Bronchial smooth muscle cell (primary cell): ENCODE measurements around the gene ST6GALNAC3. TPM values are rescaled to one million over a fixed set of nuclear protein-coding genes. Genes with fewer than 3 reads are reported as not detected.

Experiments used
- total RNA-seq: library from RNA; depleted of rRNA; stranded (reverse); fragments of >200 nt; gene quantifications from 2 replicates; pipeline ENCODE4 v1.2.1, GENCODE V29; 2014

The ST6GALNAC3 gene
- 0.47 and 0.69 TPM in 2 replicates for total RNA-seq

DNA sequence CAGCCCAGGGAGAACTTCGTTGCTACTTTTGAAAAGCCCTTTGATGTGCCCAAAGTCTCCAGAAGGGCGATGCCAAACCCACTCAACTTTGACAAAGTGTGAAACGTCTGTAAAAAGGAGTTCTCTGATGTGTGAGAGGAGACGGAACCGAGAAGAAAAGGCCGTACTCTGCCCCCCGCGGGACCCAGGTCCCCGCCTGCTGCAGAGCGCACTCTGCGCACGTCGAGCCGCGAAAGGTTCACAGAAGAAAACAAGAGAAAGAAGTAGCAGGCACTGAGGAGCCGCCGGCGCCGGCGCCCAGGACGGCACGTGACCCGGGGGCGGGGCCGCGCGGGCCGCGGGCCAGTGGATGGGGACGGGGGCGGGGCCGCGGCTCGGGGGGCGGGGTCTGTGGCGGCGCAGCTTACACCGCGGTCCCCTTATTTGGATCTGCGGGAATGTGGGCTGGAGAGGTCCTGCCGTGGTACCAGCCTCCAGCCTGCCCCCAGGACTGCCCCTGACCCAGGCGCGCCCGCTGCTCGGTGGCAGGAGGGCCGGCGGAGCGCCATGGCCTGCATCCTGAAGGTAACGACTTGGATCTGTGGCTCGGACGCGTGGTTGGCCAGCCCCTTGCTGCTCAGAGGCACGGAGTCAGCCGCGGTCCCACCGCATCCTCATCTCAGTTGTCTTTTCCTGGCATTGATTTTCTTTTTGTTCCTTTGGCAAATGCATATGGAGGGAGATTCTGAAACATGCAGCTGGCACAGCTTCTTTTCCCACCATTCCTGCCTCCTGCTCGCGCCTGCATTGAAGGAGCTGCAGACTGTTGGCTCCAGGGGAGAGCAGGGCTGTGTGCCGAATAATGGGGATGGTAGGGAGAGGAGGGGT lies at the start of gene ST6GALNAC3:
Gene ST6GALNAC3, plus strand, starts transcription at position 426 of the 867 bp plus-strand sequence.

Other genes with a start within 250 kb of the ST6GALNAC3 start
- not detected in 2 replicates for gene ASB17, start 142.3 kb upstream of the ST6GALNAC3 start, total RNA-seq